Osteocyte (in vitro differentiated cells): ENCODE measurements around the gene ABCA3. TPM values are rescaled to one million over a fixed set of nuclear protein-coding genes. Genes with fewer than 3 reads are reported as not detected.

Experiments
- DNase-seq: peaks from one replicate; pipeline ENCODE4 v3.0.0; 2021; ENCODE audit warnings: mixed read lengths; ENCODE audit not compliant: unreplicated experiment; ENCODE audit errors: extremely low spot score
- H3K27ac Mint-ChIP-seq: one replicate; pipeline ENCODE4 v1.8.0; 2021; ENCODE audit warnings: mild to moderate bottlenecking, mixed read lengths; ENCODE audit not compliant: unreplicated experiment
- H3K27me3 Mint-ChIP-seq: one replicate; pipeline ENCODE4 v1.8.0; 2021; ENCODE audit warnings: mixed read lengths; ENCODE audit not compliant: unreplicated experiment
- H3K36me3 Mint-ChIP-seq: one replicate; pipeline ENCODE4 v1.8.0; 2021; ENCODE audit warnings: mixed read lengths; ENCODE audit not compliant: unreplicated experiment
- H3K4me1 Mint-ChIP-seq: one replicate; pipeline ENCODE4 v1.8.0; 2021; ENCODE audit warnings: mixed read lengths; ENCODE audit not compliant: unreplicated experiment
- H3K4me3 Mint-ChIP-seq: one replicate; pipeline ENCODE4 v1.8.0; 2021; ENCODE audit warnings: mild to moderate bottlenecking, moderate library complexity, mixed read lengths; ENCODE audit not compliant: unreplicated experiment
- H3K9me3 Mint-ChIP-seq: one replicate; pipeline ENCODE4 v1.8.0; 2021; ENCODE audit warnings: mixed read lengths; ENCODE audit not compliant: unreplicated experiment
- CTCF ChIP-seq: fragments of 200-600 bp; sonication (generic); IDR thresholded peaks from 2 replicates; pipeline ENCODE4 v1.5.0; 2021; ENCODE audit warnings: antibody characterized with exemption, mild to moderate bottlenecking, moderate library complexity
- total RNA-seq: library from RNA; stranded (reverse); gene quantifications from 2 replicates; pipeline ENCODE4 v1.2.1, GENCODE V29; 2021

Gene ABCA3
- total RNA-seq, 1 donor from 2014 or later: 20.4 TPM

GRCh38 chr16:2282262-2282661, 58.3 kb downstream of the ABCA3 start:
- DNase-seq: no peak
- TF ChIP-seq CTCF: no peak

GRCh38 chr16:2280981-2281542, 59.5 kb downstream of the ABCA3 start:
- Mint-ChIP-seq H3K36me3 (no peaks in the 10 kb centered on the region), H3K4me1 (no peaks in the 10 kb centered on the region), H3K27ac (no peak overlapping the region), H3K4me3 (no peak overlapping the region), H3K9me3 (no peaks in the 10 kb centered on the region), H3K27me3 (no peaks in the 10 kb centered on the region)
- DNase-seq: no peak
- TF ChIP-seq CTCF: no peak

More at GRCh38 chr16:2282262-2282661, 58.3 kb downstream of the ABCA3 start:
- Mint-ChIP-seq H3K9me3 (no peaks in the 10 kb centered on the region), H3K27me3 (no peaks in the 10 kb centered on the region), H3K4me3 (no peak overlapping the region), H3K4me1 (no peaks in the 10 kb centered on the region), H3K27ac (no peak overlapping the region), H3K36me3 (no peaks in the 10 kb centered on the region)

- no peak overlapping the region for H3K4me3 Mint-ChIP-seq
- H3K27me3 Mint-ChIP-seq: no peaks in the 10 kb centered on the region
- no peak for DNase-seq
- no peaks in the 10 kb centered on the region for H3K4me1 Mint-ChIP-seq
- TF ChIP-seq CTCF: no peak
- H3K9me3 Mint-ChIP-seq: no peaks in the 10 kb centered on the region
- no peaks in the 10 kb centered on the region for H3K36me3 Mint-ChIP-seq
- H3K27ac Mint-ChIP-seq: no peak overlapping the region
Measured at GRCh38 chr16:2280461-2280860, 60.1 kb downstream of the ABCA3 start.

GRCh38 chr16:2278956-2279800, 61.4 kb downstream of the ABCA3 start:
- Mint-ChIP-seq H3K27me3 (no peaks in the 10 kb centered on the region), H3K9me3 (no peaks in the 10 kb centered on the region), H3K4me3 (no peak overlapping the region), H3K4me1 (no peaks in the 10 kb centered on the region), H3K27ac (no peak overlapping the region), H3K36me3 (no peaks in the 10 kb centered on the region)
- no peak for TF ChIP-seq CTCF
- no peak for DNase-seq

- no peak for DNase-seq
- no peak overlapping the region for H3K27ac Mint-ChIP-seq
- no peaks in the 10 kb centered on the region for H3K27me3 Mint-ChIP-seq
- H3K36me3 Mint-ChIP-seq: no peaks in the 10 kb centered on the region
- TF ChIP-seq CTCF: no peak
- no peaks in the 10 kb centered on the region for H3K4me1 Mint-ChIP-seq
- no peaks in the 10 kb centered on the region for H3K9me3 Mint-ChIP-seq
- H3K4me3 Mint-ChIP-seq: no peak overlapping the region
Measured at GRCh38 chr16:2278272-2278608, 62.3 kb downstream of the ABCA3 start.
